ENCODE data around the gene AFAP1L1.

AFAP1L1 gene

DNA sequence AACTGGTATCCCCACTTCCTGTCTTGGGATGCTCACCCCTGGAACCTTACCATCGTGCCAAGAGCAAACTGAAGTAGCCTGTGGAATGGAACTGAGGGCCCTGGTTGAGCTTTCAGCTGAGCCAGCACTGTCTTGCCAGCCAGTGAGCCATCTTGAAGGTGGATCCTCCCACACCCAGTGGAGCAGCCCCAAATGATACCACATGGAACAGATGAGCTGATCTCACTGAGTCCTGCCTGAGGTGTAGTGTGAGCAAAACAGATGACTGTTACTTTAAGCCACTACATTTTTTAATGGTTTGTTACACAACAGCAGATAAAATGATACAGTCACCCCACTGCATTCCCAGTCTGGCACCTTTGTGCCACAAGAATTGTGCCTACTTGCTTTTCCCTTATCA, 84.0 kb downstream of the AFAP1L1 start:
- no peak for DNase-seq

GRCh38 chr5:149356391-149356790, 84.7 kb downstream of the AFAP1L1 start:
- no peak for DNase-seq

DNA sequence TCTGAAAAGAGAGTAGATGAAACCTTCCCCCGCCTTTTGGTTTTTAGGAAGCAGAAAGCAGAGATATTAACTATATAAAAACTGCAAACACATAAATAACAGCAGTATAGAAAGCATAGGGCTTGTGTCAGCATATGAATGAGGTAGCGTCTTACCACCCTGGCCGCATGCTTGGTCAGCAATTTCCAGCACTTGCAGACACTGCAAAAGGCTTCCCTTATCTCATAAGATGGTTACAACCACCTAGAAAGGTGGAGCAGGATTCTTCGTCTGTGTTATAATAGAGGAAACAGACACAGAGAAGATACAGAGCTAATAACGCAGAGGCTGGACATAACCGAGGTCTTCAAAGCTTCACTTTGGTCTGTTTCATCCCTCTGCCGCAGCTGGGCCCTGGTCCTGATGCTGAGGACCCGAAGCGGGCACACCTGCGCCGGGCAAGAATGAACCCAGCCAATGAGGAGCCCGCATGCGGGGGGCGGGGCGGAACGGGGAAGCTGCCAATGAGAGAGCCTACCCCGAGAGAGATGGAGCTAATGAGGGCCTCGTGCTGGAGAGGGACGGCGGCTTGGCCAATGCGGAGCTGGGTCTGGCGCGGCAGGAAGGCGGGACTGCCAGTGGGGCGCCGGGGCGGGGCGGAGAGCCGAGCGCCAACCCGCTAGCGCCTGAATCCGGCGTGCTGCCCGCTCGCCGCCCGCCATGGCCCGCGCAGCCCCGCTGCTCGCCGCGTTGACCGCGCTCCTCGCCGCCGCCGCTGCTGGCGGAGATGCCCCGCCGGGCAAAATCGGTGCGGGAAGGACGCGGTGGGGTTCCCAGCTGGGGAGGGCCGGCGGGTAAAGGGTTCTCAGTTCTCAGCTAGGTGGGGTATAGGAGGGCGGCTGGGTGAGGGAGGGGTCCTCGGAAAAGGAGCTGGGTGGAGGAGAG, 86.0 kb downstream of the AFAP1L1 start, which contains the start of gene PCYOX1L:
TSS of gene PCYOX1L (plus strand) at position 677 of the 924 bp plus-strand sequence. CDS start at position 700, 23 bp downstream.
- peak; percentile 79 for DNase-seq

- no peak for DNase-seq
Observed at GRCh38 chr5:149358294-149358651, 86.6 kb downstream of the AFAP1L1 start.

DNA sequence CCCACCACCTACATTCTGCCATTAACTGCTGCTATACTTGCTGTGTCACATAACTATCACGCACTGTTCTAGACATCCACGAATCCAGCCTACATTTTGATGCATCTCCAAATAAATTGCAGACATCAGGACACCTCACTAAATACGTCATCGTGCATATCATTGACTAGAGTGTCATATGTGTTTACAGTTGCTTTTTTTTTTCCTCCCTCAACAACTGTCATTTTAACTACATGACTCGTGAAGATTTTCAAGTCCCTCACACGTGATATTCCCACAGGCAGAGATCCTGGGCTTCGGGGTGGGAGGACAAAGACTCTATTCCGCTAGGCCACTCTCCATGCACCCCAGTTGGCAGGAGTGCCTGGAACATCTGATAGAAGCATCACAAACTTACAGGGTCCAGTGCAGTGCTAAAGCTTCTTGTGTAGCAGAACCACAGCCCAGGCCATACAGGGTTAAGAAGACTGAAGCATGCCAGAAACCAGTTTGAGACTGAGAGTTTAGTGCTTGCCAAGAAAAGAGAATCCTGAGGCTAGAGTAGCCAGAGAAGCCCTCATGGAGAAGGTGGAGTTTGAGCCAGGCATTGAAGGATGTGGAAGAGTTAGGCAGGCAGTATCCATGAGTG, 87.3 kb downstream of the AFAP1L1 start:
- DNase-seq, result no peak

- DNase-seq, result no peak
Observed at GRCh38 chr5:149360272-149360671, 88.6 kb downstream of the AFAP1L1 start.

- DNase-seq, result no peak
Observed at GRCh38 chr5:149362541-149362940, 90.9 kb downstream of the AFAP1L1 start.

- no peak for DNase-seq
Observed at GRCh38 chr5:149363358-149363757, 91.7 kb downstream of the AFAP1L1 start.

DNA sequence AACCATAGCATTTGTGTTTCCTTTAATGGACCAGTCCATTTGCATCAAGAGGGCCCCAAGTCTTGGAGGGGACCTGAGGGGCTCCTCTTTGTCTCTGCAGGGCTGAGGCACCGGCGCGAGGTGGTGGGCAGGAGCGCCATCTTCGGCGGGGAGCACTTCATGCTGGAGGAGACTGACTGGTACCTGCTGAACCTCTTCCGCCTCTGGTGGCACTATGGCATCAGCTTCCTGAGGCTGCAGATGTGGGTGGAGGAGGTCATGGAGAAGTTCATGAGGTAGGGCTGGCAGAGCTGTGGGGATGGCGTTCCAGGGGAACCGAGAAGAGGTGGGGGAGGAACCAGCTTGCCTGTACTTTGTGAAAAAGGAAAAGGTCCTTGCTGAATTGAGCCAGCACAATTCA, 92.3 kb downstream of the AFAP1L1 start:
- DNase-seq, result no peak

- DNase-seq, result no peak
Observed at GRCh38 chr5:149364719-149365118, 93.1 kb downstream of the AFAP1L1 start.

- no peak for DNase-seq
Observed at GRCh38 chr5:149365418-149365817, 93.8 kb downstream of the AFAP1L1 start.

GRCh38 chr5:149366169-149366729, 94.6 kb downstream of the AFAP1L1 start:
- no peak for DNase-seq

DNA sequence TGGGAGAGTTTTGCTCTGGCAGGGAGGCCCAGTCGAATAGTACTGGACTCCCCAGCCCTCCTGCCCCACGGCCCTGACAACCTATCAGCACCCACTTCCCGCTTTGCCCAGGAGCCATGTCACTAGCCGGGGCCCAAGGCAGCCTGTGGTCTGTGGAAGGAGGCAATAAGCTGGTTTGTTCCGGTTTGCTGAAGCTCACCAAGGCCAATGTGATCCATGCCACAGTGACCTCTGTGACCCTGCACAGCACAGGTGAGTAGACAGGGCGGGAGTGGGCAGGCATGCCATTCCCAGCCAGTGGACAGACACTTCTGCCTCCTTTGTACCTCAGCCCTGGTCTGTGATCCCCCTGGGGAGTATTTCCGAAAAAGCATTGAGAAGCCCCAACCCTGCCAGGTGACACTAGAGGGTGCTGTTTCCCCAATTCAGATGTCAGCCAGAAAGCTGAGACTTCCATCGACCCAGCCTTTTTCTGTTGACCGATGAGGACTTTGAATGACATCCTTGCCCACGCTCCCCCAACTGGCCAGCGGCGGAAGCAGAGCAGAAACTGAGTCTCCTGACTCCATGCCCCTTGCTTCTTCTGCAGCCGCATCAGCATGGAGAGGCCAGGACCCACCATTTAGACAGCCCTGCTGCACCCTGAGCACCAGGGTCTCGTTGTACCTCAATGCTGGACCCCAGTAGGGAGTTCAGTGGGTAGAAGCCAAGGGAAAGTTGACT, 95.8 kb downstream of the AFAP1L1 start:
- DNase-seq, result no peak

- no peak for DNase-seq
Observed at GRCh38 chr5:149367972-149368645, 96.5 kb downstream of the AFAP1L1 start.

DNA sequence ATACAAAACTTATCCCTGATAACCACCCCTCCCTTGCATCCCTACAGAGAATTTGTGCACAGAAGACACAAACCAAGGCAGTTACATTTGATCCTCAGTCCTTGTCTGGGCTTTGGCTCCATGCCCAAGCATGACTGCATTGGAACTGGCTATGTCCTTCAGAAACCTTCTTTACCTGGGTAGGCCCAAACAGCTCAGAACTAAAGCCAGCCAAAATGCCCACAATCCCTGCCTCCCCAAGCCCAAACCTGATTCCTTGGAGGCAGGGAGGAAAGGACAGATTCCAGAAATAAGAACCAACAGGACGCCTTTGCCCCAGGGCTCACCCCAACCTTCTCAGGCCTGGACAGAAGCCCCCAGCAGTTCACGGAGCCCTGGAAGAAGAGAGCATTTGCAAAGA, 99.2 kb downstream of the AFAP1L1 start:
- DNase-seq, result no peak

GRCh38 chr5:149371296-149371962, 99.8 kb downstream of the AFAP1L1 start:
- DNase-seq, result peak; percentile 43

GRCh38 chr5:149372076-149372795, 100.6 kb downstream of the AFAP1L1 start:
- DNase-seq, result no peak

DNA sequence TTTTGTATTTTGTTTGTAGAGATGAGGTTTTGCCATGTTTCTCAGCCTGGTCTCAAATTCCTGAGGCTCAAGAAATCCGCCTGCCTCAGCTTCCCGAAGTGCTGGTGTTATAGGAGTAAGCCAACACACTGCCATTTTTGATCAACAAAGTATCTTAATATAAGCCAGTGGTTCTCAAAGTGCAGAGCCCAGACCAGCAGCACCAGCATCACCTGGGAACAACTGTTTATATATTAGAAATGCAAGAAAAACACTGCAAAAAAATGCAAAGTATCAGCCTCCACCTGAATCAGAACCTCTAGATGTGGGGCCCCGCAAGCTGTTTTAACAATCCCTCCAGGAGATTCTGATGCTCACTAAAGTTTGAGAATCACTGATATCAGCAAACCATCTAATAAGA, 101.3 kb downstream of the AFAP1L1 start:
- no peak for DNase-seq

GRCh38 chr5:149374303-149374702, 102.6 kb downstream of the AFAP1L1 start:
- DNase-seq, result no peak

- no peak for DNase-seq
Observed at GRCh38 chr5:149374801-149375200, 103.1 kb downstream of the AFAP1L1 start.

DNA sequence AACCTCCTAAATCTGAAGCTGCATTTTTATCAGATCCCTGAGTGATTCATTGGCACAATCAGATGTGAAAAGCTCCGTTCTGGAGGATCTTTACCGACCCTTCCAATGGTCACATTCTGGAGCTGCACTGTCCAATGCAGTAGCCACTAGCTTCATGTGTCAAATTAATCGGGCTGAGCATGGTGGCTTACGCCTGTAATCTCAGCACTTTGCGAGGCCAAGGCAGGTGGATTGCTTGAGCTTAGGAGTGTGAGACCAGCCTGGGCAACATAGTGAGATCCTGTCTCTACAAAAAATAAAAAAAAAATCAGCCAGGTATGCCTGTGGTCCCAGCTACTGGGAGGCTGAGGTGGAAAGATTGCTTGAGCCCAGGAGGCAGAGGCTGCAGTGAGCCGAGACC, 103.8 kb downstream of the AFAP1L1 start:
- DNase-seq, result no peak
